Measurements from ENCODE around the gene MTARC2.

MTARC2 gene

GRCh38 chr1:220803401-220804201, 55.5 kb downstream of the MTARC2 start:
- DNase-seq (ENCODE audit: low spot score): peak; percentile 45

- no peak for DNase-seq (ENCODE audit: low spot score)
Measured at GRCh38 chr1:220804202-220804586, 56.1 kb downstream of the MTARC2 start.

DNA sequence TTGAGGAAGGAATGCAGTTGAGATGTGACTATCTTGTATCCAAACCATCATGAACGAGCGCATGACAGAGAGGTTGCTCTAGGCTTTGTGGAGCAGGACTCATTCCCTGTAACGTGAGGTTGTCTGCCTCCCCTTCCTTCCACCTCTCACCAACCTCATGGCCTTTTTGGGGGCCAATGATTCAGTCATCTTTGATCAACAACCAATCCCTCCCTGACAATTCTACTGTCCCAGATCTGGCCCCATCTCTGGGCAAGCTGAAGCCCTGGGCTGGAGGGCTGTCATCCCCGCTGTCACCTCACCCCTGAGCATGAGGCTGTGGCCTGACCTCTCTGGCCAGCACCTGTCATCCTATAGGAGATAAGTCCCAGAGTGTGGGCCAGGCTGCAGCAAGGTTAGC, 58.3 kb downstream of the MTARC2 start:
- DNase-seq (ENCODE audit: low spot score): no peak

- DNase-seq (ENCODE audit: low spot score): no peak
Measured at GRCh38 chr1:220807726-220808125, 59.6 kb downstream of the MTARC2 start.

DNA sequence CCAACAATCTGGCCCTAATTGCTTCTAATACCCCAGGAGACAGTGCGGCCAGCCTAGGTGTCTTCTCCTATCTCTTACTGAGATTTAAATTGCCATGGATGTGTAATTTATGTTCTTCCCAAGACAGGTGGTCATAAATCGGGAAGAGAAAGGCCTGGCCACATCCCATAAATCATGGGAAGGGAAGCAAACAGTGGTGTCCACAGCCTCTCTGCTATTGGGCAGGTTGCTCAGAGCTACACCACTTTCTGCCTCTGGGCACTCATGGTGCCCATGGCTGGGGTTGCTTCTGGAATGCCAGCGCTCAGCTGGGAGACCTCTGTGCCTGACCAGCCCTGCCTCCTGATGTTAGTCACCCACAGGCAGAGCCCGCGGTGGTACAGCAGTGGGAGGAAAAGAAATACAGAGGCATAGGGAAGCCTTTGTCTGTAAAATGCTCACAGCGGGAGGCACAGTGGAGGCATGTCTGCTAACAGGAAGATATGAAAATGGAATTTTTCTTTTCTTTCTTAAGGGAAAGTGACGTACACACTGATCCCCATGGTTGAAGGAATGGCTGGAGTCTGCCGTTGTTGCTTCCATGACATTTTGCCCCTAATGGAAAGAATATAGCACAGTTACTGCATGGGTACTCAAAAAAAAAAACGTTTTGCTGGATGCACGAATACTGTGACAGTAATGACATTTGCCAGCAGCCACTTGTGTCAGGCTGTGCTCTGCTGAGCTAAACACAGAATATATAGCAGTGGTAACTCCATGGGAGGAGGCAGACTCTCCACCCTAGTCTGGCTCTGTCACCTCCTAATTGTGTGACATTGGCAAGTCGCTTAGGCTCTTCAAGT, 60.4 kb downstream of the MTARC2 start:
- DNase-seq (ENCODE audit: low spot score): peak; percentile 30

- DNase-seq (ENCODE audit: low spot score): no peak
Measured at GRCh38 chr1:220809187-220809550, 61.0 kb downstream of the MTARC2 start.

DNA sequence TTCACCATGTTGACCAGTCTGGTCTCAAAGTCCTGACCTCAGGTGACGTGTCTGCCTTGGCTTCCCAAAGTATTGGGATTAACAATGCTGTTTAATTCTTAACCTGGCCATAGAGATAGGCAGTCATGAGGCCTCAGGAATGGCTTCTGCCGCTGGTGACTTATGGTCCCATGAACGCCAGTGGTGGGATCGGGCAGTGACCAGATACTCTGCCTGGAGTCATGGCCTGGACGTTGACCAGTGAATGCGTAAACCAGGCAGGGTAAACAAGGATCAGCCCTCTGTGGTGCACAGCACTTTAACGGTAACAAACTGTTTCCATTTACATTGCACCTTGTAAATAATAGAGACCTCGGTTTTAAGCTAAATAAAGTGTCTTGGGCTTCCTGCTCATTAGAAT, 61.6 kb downstream of the MTARC2 start:
- no peak for DNase-seq (ENCODE audit: low spot score)

GRCh38 chr1:220810179-220810653, 62.1 kb downstream of the MTARC2 start:
- DNase-seq (ENCODE audit: low spot score): peak; percentile 75

GRCh38 chr1:220810963-220811362, 62.8 kb downstream of the MTARC2 start:
- DNase-seq (ENCODE audit: low spot score): no peak

DNA sequence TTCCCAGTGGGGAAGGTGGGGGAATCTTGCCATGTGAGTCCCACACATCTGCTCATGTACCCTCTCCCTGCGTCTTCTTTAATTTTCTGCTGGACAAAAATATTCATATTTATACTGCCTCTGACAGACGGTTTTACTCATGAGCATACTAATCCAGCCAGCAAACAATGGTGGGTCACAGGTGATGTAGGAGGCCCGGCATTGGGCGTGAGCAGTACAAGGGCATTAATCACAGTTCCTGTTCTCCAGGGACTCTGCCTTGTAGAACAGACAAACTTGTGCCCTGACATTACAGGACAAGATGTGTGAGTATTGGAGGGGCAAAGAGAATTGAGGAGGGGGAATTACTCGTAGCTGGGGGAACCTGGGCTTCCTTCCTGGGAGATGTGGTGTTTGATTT, 63.6 kb downstream of the MTARC2 start:
- DNase-seq (ENCODE audit: low spot score): no peak

GRCh38 chr1:220812308-220812707, 64.2 kb downstream of the MTARC2 start:
- no peak for DNase-seq (ENCODE audit: low spot score)

- DNase-seq (ENCODE audit: low spot score): no peak
Measured at GRCh38 chr1:220813013-220813412, 64.9 kb downstream of the MTARC2 start.

- no peak for DNase-seq (ENCODE audit: low spot score)
Measured at GRCh38 chr1:220815409-220815808, 67.3 kb downstream of the MTARC2 start.

DNA sequence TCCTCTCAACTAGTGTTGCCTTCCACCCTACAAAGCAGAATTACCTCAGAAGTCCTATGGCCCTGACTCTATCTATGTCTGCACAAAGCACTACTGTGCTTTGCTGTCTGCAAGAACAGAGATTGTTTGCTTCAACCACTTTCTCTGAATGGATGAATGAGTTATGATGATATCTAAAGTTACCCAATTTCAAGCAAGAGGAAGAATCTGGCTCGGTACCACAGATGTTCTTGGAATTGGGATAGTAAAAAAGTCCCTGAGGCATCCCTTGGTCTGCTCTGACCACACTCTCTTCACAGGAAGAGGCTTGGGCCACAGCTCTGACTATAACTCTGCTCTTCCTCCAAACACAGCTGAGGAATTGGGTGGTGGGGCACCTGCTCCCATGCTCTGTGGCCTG, 69.8 kb downstream of the MTARC2 start:
- no peak for DNase-seq (ENCODE audit: low spot score)

GRCh38 chr1:220818421-220819173, 70.5 kb downstream of the MTARC2 start:
- no peak for DNase-seq (ENCODE audit: low spot score)

- DNase-seq (ENCODE audit: low spot score): no peak
Measured at GRCh38 chr1:220819467-220820026, 71.4 kb downstream of the MTARC2 start.

DNA sequence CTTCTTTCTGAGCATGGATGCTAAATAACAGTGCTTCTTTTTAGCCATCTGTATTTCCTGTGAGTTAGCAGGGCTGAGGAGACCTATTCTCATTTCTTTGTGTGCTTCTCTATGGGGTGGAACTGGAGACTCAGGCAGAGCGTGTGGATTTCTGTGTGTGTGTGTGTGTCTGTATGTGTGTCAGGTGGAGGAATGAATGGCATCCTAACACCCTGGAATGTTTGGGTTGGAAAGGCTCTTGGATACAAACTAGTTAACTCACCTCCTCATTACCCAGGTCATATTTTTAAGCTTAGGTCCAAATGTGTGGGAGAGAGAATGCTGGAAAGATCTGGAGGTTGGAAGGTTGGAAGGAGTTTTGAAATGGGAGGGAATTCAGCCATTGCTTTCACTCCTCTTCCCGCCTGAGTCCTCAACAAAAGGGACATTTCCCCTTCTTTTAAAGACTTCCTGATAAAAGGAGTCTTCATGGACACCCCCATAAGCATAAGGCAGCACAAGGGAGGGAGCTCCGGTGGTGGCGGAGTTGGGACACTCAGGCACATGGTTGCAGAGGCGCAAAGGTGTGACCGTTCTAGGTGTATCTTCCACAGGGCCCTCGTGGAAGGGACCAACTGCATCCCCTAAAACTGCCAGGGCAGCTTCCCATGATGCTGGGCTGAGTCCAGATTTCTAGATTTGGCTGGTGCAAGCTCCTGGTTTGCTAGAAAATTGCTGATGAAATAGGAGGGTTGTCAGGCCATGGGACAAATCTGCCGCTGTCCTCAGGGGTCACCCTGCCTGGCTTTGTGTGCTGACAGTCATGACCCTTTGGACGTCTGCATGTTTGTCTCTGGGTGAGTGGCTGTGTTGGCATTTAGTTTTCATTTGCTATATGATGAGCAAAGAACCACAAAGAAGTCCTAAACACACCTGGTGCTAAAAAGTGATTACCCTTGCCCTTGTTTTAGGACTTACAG, 76.2 kb downstream of the MTARC2 start:
- DNase-seq (ENCODE audit: low spot score): peak; percentile 39

- no peak for DNase-seq (ENCODE audit: low spot score)
Measured at GRCh38 chr1:220825819-220826551, 77.9 kb downstream of the MTARC2 start.

DNA sequence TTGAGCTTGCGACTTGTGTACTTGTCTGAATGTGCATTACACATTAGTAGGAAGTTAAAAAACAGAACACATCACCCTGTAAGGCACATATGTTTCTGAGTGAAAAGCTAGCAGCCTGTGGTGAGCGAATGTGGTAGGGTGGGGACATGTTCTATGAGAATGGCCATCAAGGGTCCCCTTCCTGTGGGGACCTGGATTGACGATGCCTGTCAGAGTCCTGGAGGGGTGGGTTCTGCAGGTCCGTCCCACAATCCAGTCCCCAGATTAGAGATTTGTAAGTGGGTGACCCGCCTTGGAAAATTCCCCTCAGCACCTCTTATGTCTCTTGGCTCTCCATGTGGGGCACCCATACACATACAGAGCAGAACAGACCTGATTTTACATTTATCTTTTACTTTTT, 78.6 kb downstream of the MTARC2 start:
- DNase-seq (ENCODE audit: low spot score): no peak

DNA sequence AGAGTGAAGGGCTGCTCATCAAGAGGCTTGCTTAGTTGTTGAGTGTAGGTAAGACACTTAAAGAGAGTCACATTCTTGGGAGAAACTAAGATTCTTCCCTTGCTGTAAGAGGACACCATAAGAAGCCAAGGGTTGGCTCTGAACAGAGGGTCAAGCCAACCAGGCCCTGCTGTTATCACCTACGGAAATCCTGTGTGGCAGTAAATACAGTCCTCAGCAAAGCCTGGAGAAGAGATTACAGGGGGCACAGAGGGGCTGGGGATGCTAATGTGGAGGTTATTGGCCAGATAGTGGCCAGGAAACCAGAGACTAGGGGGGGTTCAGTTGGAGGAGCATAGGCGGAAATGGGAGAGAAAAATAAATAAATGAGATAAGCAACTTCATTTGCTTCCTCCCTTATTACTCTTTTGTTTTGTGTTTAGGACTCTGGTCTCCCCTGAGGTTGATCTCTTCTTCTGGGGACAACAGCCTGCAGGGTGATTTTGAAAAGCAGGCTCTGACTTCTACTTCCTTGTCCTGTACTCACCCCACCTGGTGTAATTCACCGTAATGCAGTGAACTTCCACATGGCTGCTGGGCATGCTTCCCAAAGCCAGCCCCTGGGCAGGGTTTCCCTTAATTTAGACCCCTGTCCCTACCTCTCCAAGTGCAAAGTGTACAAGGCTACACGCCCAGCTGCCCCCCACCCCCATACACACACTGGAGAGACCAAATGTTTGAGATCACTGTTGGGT, 79.5 kb downstream of the MTARC2 start:
- no peak for DNase-seq (ENCODE audit: low spot score)
